ENCODE data around the gene MTF2.

MTF2 gene

GRCh38 chr1:93078203-93078602 is 880 bp upstream of the MTF2 start:
- Histone ChIP-seq H3K9me3 (no peaks in the 10 kb centered on the region), H3K27me3 (no peaks in the 10 kb centered on the region), H3K4me3 (ENCODE audit: low read depth in 1 of 2, low read length in 1 of 2) (peak overlapping the region in 1 of 2 experiments; percentile 77), H3K4me1 (ENCODE audit: control insufficient read depth in 1 of 2, insufficient read depth in 1 of 2, low read depth in 1 of 2, low read length in 1 of 2) (peaks cover 40 to 45% of the 10 kb centered on the region in 2 experiments), H3K27ac (no peak overlapping the region), H3K36me3 (no peaks in the 10 kb centered on the region)
- no peak for TF ChIP-seq CTCF (IDR thresholded peaks at IDR 0.05)

DNA sequence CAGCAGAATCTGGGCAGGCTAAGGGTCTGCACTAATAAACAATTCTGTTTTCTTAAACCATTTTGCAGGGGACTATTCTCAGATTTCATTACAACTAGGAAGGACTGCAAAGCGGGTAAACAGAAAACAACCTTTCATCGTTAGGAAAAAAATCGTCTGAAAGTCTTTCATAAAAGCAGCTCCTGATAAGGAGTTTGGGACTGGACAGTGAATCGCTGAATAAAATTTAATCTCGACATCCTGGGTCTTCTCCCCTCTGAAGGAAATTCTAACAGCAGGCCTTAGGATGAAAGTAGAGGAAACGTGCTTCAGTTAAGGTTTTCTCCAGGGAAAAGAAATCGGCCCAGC is 471 bp upstream of the MTF2 start:
- H3K4me3 ChIP-seq (ENCODE audit: low read depth in 1 of 2, low read length in 1 of 2): peak overlapping the region; percentile 77 to 90
- peaks cover 41 to 47% of the 10 kb centered on the region in 2 experiments for H3K4me1 ChIP-seq (ENCODE audit: control insufficient read depth in 1 of 2, insufficient read depth in 1 of 2, low read depth in 1 of 2, low read length in 1 of 2)
- no peaks in the 10 kb centered on the region for H3K9me3 ChIP-seq
- peak overlapping the region; percentile 90 for H3K27ac ChIP-seq
- no peak for TF ChIP-seq CTCF (IDR thresholded peaks at IDR 0.05)
- no peaks in the 10 kb centered on the region for H3K36me3 ChIP-seq
- no peaks in the 10 kb centered on the region for H3K27me3 ChIP-seq

DNA sequence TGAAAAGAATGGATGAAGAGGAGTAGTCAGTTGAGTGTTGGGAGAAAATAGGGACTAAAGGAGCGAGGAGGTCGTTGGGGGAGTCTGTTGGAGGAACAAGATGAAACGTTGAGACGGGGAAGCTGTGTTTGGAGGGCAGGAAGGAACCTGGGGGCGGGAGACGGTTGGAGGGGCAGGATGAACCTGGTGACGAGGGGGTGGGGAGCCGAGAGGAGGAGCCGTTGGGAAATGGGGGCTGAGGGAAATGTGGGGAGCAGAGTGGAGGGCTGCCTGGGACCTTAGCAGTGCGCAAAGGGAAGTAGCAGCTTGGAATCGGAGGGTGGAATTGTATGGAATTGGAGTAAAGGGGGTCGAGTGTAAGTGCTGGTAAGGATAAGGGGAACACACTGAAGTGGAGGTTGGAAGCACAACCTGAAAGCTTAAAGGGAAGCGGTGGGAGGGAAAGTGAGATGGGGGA is 630 bp downstream of the MTF2 start:
- Histone ChIP-seq H3K9me3 (no peaks in the 10 kb centered on the region), H3K27me3 (no peaks in the 10 kb centered on the region), H3K27ac (peak overlapping the region; percentile 90)

DNA sequence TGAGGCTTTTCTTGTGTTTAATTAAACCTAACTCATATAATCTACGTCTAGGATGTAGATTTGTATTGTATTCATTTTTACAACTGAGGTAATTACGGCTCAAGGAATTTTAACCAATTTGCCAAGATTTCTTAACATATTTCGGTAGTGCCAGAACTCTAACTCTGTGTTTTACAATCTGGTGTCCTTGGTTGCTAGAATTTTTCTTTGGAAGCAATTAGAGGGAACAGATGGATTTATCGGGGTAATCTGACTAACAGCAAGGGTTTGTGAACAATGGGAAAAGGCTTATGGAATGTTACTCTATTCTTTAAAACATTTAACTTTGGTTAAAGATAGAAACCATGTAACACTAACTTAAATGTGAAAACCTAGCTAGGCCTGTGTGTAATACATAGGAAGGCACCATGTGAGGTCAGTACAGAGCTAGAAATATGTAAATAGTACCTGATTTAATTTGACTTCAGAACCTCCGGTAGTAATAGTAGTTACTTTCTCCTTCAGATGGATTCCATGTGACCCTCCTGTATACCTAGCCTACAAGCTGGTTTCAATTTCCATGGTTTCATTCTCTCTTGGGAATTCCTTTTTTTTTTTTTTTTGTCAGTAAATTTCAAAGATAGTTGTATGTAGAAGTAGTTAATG is 1.2 kb downstream of the MTF2 start:
- H3K36me3 ChIP-seq: no peaks in the 10 kb centered on the region
- no peaks in the 10 kb centered on the region for H3K27me3 ChIP-seq
- peak overlapping the region; percentile 90 for H3K27ac ChIP-seq
- H3K4me3 ChIP-seq (ENCODE audit: low read depth in 1 of 2, low read length in 1 of 2): peak overlapping the region; percentile 77 to 90
- H3K4me1 ChIP-seq (ENCODE audit: control insufficient read depth in 1 of 2, insufficient read depth in 1 of 2, low read depth in 1 of 2, low read length in 1 of 2): peaks cover 41 to 47% of the 10 kb centered on the region in 2 experiments
- no peaks in the 10 kb centered on the region for H3K9me3 ChIP-seq
- TF ChIP-seq CTCF (IDR thresholded peaks at IDR 0.05): no peak

More for the DNA sequence above, 630 bp downstream of the MTF2 start:
- no peak for TF ChIP-seq CTCF (IDR thresholded peaks at IDR 0.05)
- peaks cover 41 to 47% of the 10 kb centered on the region in 2 experiments for H3K4me1 ChIP-seq (ENCODE audit: control insufficient read depth in 1 of 2, insufficient read depth in 1 of 2, low read depth in 1 of 2, low read length in 1 of 2)
- H3K36me3 ChIP-seq: no peaks in the 10 kb centered on the region
- H3K4me3 ChIP-seq (ENCODE audit: low read depth in 1 of 2, low read length in 1 of 2): peak overlapping the region; percentile 77 to 90

GRCh38 chr1:93081716-93082115 is 2.6 kb downstream of the MTF2 start:
- no peaks in the 10 kb centered on the region for H3K9me3 ChIP-seq
- H3K27me3 ChIP-seq: no peaks in the 10 kb centered on the region
- TF ChIP-seq CTCF (IDR thresholded peaks at IDR 0.05): no peak
- no peak overlapping the region for H3K4me3 ChIP-seq (ENCODE audit: low read depth in 1 of 2, low read length in 1 of 2)
- H3K36me3 ChIP-seq: peaks cover 8% of the 10 kb centered on the region
- H3K27ac ChIP-seq: peak overlapping the region; percentile 90
- H3K4me1 ChIP-seq (ENCODE audit: control insufficient read depth in 1 of 2, insufficient read depth in 1 of 2, low read depth in 1 of 2, low read length in 1 of 2): peaks cover 41 to 47% of the 10 kb centered on the region in 2 experiments

Measured in neutrophil (primary cell).